HFFc6 (cell line): ENCODE data around the gene TMEM248. TPM values are rescaled to one million over a fixed set of nuclear protein-coding genes. Genes with fewer than 3 reads are reported as not detected.

Experiments
- DNase-seq: peaks from one replicate; pipeline ENCODE4 v3.0.0-alpha.2; 2018
- H3K27ac Mint-ChIP-seq: 2 replicates; pipeline ENCODE4 v1.8.0; 2020; ENCODE audit warnings: mild to moderate bottlenecking, mixed read lengths
- H3K27me3 Mint-ChIP-seq: 2 replicates; pipeline ENCODE4 v1.8.0; 2021; ENCODE audit warnings: mild to moderate bottlenecking, moderate library complexity, mixed read lengths; ENCODE audit not compliant: insufficient read depth
- H3K36me3 Mint-ChIP-seq: 2 replicates; pipeline ENCODE4 v1.8.0; 2021; ENCODE audit warnings: low read depth, mixed read lengths
- H3K4me1 Mint-ChIP-seq: 2 replicates; pipeline ENCODE4 v1.8.0; 2020; ENCODE audit warnings: low read depth, mixed read lengths
- H3K4me3 Mint-ChIP-seq: 2 replicates; pipeline ENCODE4 v1.8.0; 2020; ENCODE audit warnings: mild to moderate bottlenecking, moderate library complexity, mixed read lengths
- H3K9me3 Mint-ChIP-seq: 2 replicates; pipeline ENCODE4 v1.8.0; 2020; ENCODE audit warnings: mild to moderate bottlenecking, mixed read lengths
- total RNA-seq, 6 experiments: library from RNA; stranded (reverse); fragmentation: NEBNext Ultra II Directional; extraction: Animal tissue kit (Norgen Biotek cat#: 25700); gene quantifications; 2 replicates in 1 of 6; 3 replicates in 5 of 6; pipeline ENCODE4 v1.2.3, GENCODE V29; 2021
- TF ChIP-seq, protein P1 (sequence below): fragments of 200-600 bp; sonication (generic); IDR thresholded peaks from 2 replicates; pipeline ENCODE4 v1.5.0; 2021; ENCODE audit warnings: antibody characterized with exemption, mild to moderate bottlenecking

The TMEM248 gene
- total RNA-seq, 6 experiments from 2014 or later = 97.1 to 128 (median 117) TPM

DNA sequence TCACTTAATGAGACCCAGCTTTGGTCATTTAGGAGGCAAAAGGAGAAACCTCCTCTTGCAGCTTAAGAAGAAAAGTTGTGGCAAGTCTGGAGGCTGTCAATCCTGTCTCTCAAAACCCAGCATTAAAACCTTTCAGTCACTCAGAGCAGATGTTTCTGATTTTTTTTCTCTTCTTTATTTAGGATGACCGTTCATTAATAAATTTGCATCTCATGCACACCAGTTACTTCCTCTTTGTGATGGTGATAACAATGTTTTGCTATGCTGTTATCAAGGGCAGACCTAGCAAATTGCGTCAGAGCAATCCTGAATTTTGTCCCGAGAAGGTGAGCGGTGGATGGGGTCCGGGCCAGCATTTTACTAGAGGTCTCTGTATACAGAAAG, 32.0 kb downstream of the TMEM248 start:
- Mint-ChIP-seq H3K27me3 (no peaks in the 10 kb centered on the region; the same call in 1 of the 2 replicates), H3K4me1 (peaks cover 37% of the 10 kb centered on the region), H3K36me3 (peaks cover 38% of the 10 kb centered on the region), H3K4me3 (peak overlapping the region; percentile 59), H3K9me3 (no peaks in the 10 kb centered on the region), H3K27ac (peak overlapping the region; percentile 73)
- no peak for DNase-seq
- TF ChIP-seq, protein P1, sequence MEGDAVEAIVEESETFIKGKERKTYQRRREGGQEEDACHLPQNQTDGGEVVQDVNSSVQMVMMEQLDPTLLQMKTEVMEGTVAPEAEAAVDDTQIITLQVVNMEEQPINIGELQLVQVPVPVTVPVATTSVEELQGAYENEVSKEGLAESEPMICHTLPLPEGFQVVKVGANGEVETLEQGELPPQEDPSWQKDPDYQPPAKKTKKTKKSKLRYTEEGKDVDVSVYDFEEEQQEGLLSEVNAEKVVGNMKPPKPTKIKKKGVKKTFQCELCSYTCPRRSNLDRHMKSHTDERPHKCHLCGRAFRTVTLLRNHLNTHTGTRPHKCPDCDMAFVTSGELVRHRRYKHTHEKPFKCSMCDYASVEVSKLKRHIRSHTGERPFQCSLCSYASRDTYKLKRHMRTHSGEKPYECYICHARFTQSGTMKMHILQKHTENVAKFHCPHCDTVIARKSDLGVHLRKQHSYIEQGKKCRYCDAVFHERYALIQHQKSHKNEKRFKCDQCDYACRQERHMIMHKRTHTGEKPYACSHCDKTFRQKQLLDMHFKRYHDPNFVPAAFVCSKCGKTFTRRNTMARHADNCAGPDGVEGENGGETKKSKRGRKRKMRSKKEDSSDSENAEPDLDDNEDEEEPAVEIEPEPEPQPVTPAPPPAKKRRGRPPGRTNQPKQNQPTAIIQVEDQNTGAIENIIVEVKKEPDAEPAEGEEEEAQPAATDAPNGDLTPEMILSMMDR = no peak

- Mint-ChIP-seq H3K27me3 (no peaks in the 10 kb centered on the region; the same call in 1 of the 2 replicates), H3K4me3 (peak overlapping the region; percentile 20), H3K9me3 (no peaks in the 10 kb centered on the region), H3K27ac (peak overlapping the region; percentile 75), H3K4me1 (peaks cover 28% of the 10 kb centered on the region), H3K36me3 (peaks cover 34% of the 10 kb centered on the region)
- peak; percentile 23 for DNase-seq
- TF ChIP-seq, protein P1 = no peak
These were observed 36.7 kb downstream of the TMEM248 start for GRCh38 chr7:66957595-66958290.

DNA sequence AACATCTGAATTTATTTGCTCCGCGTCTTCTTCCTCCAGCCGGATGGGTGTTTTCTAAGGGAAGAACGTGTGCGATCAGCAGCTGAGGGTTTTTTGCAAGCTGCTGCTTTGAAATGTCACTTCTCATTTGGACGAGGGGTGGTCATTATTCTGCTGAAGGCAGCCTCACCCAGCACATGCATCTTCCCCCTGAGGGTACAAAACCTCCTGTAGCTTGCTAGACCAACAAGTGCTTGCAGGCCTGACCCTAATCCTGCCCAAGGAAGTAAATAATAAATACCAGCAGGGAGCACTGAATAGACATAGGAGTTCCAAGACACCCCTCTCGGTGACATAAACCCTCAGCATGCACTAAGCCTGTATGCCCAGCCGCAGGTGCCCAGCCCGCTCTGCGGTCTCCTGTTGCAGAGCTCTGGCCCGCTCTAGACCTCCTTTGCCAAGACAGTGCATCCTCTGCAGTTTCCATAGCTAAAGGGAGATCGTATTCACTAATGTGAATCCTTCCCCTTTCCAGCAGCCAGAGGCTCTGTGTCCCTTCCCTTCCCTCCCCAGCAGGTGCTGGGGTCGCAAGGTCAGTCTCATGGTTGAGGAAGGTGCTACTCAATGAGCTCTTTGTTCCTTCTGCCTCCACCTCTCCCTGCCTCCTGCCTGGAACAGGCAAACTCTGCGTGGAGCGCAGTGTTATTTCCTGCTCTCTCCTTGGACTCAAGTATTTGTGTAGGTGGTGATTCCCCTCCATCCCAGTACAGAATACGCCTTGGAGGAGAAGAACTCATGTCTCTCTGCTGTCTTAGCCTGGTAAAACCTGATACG, 37.7 kb downstream of the TMEM248 start:
- Mint-ChIP-seq H3K4me3 (no peak overlapping the region), H3K27me3 (no peaks in the 10 kb centered on the region; the same call in 1 of the 2 replicates), H3K4me1 (peaks cover 20% of the 10 kb centered on the region), H3K27ac (no peak overlapping the region; the same call in 1 of the 2 replicates), H3K9me3 (no peaks in the 10 kb centered on the region), H3K36me3 (peaks cover 26% of the 10 kb centered on the region)
- TF ChIP-seq, protein P1 = no peak
- no peak for DNase-seq

DNA sequence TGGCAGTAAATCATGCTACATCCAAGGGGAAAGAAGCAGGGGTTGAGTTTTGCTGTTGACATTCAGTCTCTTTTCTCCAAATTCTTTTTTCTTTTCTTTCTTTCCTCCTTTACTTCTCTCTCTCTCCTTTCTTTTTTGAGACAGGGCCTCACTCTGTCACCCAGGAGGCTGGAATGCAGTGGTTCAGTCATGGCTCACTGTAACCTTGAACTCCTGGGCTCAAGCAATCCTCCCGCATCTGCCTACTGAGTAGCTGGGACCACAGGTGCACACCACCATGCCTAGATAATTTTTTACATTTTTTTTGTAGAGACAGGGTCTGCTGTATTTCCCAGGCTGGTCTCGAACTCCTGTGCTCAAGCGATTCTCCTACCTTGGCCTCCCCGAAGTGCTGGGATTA, 39.2 kb downstream of the TMEM248 start:
- Mint-ChIP-seq H3K9me3 (no peaks in the 10 kb centered on the region), H3K4me1 (peaks cover 30% of the 10 kb centered on the region), H3K36me3 (peaks cover 26% of the 10 kb centered on the region), H3K4me3 (no peak overlapping the region), H3K27ac (no peak overlapping the region), H3K27me3 (peaks cover 6% of the 10 kb centered on the region)
- DNase-seq = no peak
- TF ChIP-seq, protein P1 = no peak

DNA sequence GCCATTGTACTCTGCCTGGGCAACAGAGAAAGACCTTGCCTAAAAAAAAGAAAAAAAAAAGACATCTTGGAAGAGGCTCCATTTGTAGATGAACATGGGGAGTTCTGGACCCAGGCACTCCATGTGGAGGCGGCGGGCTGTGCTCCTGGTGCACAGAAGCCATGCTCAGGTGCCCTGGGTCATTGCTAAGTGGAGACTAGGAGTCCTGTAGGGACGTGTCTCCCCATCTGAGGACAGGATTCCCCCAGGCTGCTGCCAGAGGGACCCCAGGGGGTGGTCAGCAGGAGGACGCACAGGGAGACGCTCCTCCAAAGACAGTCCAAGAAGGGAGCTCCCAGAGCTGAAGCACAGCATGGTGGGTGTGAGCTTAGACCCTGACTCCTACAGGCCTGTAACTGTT, 40.1 kb downstream of the TMEM248 start:
- no peak overlapping the region for H3K27ac Mint-ChIP-seq
- H3K4me3 Mint-ChIP-seq = no peak overlapping the region
- TF ChIP-seq, protein P1 = no peak
- no peak for DNase-seq
- peaks cover 6% of the 10 kb centered on the region for H3K27me3 Mint-ChIP-seq
- H3K9me3 Mint-ChIP-seq = no peaks in the 10 kb centered on the region
- H3K36me3 Mint-ChIP-seq = peaks cover 23% of the 10 kb centered on the region
- peaks cover 30% of the 10 kb centered on the region for H3K4me1 Mint-ChIP-seq
